Loucy (cell line): ENCODE measurements around the gene ARRDC1.
A peak's percentile ranks its signal among the peaks of the same experiment; 100 is the strongest.

Source experiments
- H2AFZ ChIP-seq: fragments of 200-600 bp; sonication (generic); 2 replicates; pipeline ENCODE4 v1.6.0; 2016; ENCODE audit warnings: antibody characterized with exemption, mild to moderate bottlenecking, low read length, moderate library complexity
- H3F3A ChIP-seq: fragments of 200-600 bp; 2 replicates; pipeline ENCODE4 v1.6.0; 2016; ENCODE audit warnings: antibody characterized with exemption, low read depth, mild to moderate bottlenecking
- H3K27me3 ChIP-seq: fragments of 200-600 bp; sonication (generic); 2 replicates; pipeline ENCODE4 v1.6.1; 2014; ENCODE audit warnings: low read length, mild to moderate bottlenecking; ENCODE audit not compliant: insufficient read depth, poor library complexity, severe bottlenecking
- H3K36me3 ChIP-seq: fragments of 200-600 bp; sonication (generic); 2 replicates; pipeline ENCODE4 v1.6.1; 2016; ENCODE audit warnings: low read length; ENCODE audit not compliant: insufficient read depth
- H3K4me1 ChIP-seq: fragments of 200-600 bp; sonication (generic); 2 replicates; pipeline ENCODE4 v1.5.1; 2014; ENCODE audit warnings: low read length, mild to moderate bottlenecking; ENCODE audit not compliant: insufficient read depth, poor library complexity, severe bottlenecking
- H3K4me2 ChIP-seq: fragments of 200-600 bp; sonication (generic); 2 replicates; pipeline ENCODE4 v1.6.0; 2014; ENCODE audit warnings: antibody characterized with exemption, low read length, low read depth, mild to moderate bottlenecking; ENCODE audit not compliant: poor library complexity, severe bottlenecking
- H3K4me3 ChIP-seq: fragments of 200-600 bp; sonication (generic); 2 replicates; pipeline ENCODE4 v1.5.1; 2014; ENCODE audit warnings: low read length, mild to moderate bottlenecking, mixed read lengths; ENCODE audit not compliant: poor library complexity, severe bottlenecking
- H3K79me2 ChIP-seq: fragments of 200-600 bp; sonication (generic); 2 replicates; pipeline ENCODE4 v1.6.1; 2014; ENCODE audit warnings: low read length; ENCODE audit not compliant: insufficient read depth
- H3K9ac ChIP-seq: fragments of 200-600 bp; sonication (generic); 2 replicates; pipeline ENCODE4 v1.6.0; 2014; ENCODE audit warnings: mild to moderate bottlenecking, low read depth, low read length, moderate library complexity; ENCODE audit not compliant: poor library complexity, severe bottlenecking
- H3K9me2 ChIP-seq: fragments of 200-600 bp; sonication (generic); replicated peaks from 2 replicates; pipeline ENCODE4 v1.6.1; 2016; ENCODE audit warnings: low read depth, low read length, mixed read lengths
- H3K9me3 ChIP-seq: fragments of 200-600 bp; sonication (generic); 2 replicates; pipeline ENCODE4 v1.6.1; 2014; ENCODE audit warnings: mild to moderate bottlenecking, antibody characterized with exemption, low read length, low read depth; ENCODE audit not compliant: insufficient read depth
- H4K20me1 ChIP-seq: fragments of 200-600 bp; sonication (generic); 2 replicates; pipeline ENCODE4 v1.6.0; 2014; ENCODE audit warnings: antibody characterized with exemption, low read length, mild to moderate bottlenecking; ENCODE audit not compliant: insufficient read depth, poor library complexity, severe bottlenecking
- EZH2phosphoT487 ChIP-seq: fragments of 200-600 bp; IDR thresholded peaks from 2 replicates; pipeline ENCODE4 v1.6.1; 2018; ENCODE audit warnings: antibody characterized with exemption, mild to moderate bottlenecking, moderate library complexity, borderline replicate concordance
- TF ChIP-seq, protein P1 (sequence below): fragments of 200-600 bp; sonication (generic); conservative IDR thresholded peaks from 2 replicates; pipeline ENCODE4 v1.5.1; 2014; ENCODE audit warnings: mild to moderate bottlenecking, antibody characterized with exemption, low read length

ARRDC1 gene

DNA sequence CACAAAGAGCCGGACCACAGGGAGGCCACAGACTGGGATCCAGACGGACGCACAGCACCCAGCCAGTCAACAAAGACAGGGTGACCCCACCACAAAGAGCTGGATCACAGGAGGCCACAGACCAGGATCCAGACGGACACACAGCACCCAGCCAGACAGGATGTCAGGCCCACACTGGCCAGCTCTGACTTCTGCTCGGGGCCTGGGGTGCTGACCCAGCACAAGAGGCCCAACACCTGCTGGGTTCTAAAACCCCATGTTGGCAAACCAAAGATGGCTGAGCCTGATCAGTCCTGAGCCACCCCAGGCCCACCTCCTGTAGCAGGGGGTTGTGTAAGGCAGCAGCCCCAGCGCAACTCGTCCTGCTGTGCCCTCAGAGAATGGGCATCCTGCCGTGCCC lies 21.5 kb upstream of the ARRDC1 start:
- Histone ChIP-seq H3F3A (no peaks in the 10 kb centered on the region), H3K36me3 (peaks cover 3% of the 10 kb centered on the region; the same call in 1 of the 2 replicates), H3K79me2 (peaks cover 19% of the 10 kb centered on the region)

DNA sequence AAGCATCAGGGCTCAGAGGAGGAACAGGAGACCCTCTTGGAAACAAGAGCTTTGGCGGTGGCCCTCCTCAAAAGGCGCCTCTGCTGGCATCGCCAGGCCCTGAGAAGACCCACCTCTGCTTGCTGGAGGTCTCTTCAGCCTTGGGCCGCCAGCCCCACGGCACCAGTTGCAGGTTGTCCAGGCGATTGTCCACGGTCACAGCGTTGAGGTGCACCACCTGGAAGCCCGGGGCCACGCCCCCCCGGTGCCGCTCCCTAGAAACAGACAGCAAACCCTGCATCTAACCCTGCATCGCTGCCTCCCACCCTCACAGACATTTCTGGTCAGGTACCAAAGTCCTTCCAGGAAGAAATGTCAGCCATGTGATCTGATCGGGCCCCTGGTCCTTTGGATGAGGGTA lies 18.6 kb upstream of the ARRDC1 start:
- no peak overlapping the region for H3K9ac ChIP-seq

More for the DNA sequence above, 21.5 kb upstream of the ARRDC1 start:
- Histone ChIP-seq H3K4me3 (no peak overlapping the region), H3K9me3 (no peaks in the 10 kb centered on the region), H2AFZ (no peak overlapping the region), H3K4me2 (no peak overlapping the region), H4K20me1 (peaks cover 7% of the 10 kb centered on the region), H3K9me2 (no peaks in the 10 kb centered on the region), H3K27me3 (no peaks in the 10 kb centered on the region), H3K4me1 (peaks cover 13% of the 10 kb centered on the region), H3K9ac (no peak overlapping the region)
- TF ChIP-seq, protein P1, sequence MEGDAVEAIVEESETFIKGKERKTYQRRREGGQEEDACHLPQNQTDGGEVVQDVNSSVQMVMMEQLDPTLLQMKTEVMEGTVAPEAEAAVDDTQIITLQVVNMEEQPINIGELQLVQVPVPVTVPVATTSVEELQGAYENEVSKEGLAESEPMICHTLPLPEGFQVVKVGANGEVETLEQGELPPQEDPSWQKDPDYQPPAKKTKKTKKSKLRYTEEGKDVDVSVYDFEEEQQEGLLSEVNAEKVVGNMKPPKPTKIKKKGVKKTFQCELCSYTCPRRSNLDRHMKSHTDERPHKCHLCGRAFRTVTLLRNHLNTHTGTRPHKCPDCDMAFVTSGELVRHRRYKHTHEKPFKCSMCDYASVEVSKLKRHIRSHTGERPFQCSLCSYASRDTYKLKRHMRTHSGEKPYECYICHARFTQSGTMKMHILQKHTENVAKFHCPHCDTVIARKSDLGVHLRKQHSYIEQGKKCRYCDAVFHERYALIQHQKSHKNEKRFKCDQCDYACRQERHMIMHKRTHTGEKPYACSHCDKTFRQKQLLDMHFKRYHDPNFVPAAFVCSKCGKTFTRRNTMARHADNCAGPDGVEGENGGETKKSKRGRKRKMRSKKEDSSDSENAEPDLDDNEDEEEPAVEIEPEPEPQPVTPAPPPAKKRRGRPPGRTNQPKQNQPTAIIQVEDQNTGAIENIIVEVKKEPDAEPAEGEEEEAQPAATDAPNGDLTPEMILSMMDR: no peak
- TF ChIP-seq EZH2phosphoT487: no peak

DNA sequence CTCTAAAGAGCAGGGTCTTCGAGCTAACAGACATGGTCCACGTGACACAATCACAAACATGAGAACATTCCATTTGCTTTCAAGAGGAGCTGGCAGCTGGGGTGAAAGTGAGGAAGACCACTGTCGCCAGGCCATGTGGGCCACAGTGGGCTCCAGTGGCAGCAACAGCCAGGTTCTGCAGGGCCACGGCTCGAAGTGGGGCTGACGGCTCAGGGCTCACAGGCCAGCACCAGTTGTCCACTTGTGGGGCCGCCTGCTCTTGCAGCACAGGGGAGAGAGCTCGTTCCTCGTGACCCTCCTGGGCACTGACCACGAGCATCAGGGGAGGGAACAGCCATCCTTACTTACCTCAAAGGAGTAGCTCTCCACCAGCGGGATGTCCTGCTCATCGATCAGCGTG lies 17.2 kb upstream of the ARRDC1 start:
- Histone ChIP-seq H3K79me2 (peaks cover 28% of the 10 kb centered on the region), H3K36me3 (no peaks in the 10 kb centered on the region), H4K20me1 (peaks cover 16% of the 10 kb centered on the region), H3K9me2 (no peaks in the 10 kb centered on the region), H2AFZ (no peak overlapping the region), H3K9ac (peak overlapping the region; percentile 76), H3F3A (no peaks in the 10 kb centered on the region), H3K4me1 (peaks cover 15% of the 10 kb centered on the region), H3K27me3 (no peaks in the 10 kb centered on the region), H3K4me3 (peak overlapping the region; percentile 84), H3K9me3 (no peaks in the 10 kb centered on the region), H3K4me2 (peak overlapping the region; percentile 80)
- no peak for TF ChIP-seq EZH2phosphoT487
- TF ChIP-seq, protein P1: no peak

More for the DNA sequence above, 18.6 kb upstream of the ARRDC1 start:
- peaks cover 15% of the 10 kb centered on the region for H3K4me1 ChIP-seq
- no peaks in the 10 kb centered on the region for H3K9me2 ChIP-seq
- H3K9me3 ChIP-seq: no peaks in the 10 kb centered on the region
- H3K4me3 ChIP-seq: no peak overlapping the region
- TF ChIP-seq EZH2phosphoT487: no peak
- TF ChIP-seq, protein P1: no peak
- H2AFZ ChIP-seq: no peak overlapping the region
- H4K20me1 ChIP-seq: peaks cover 16% of the 10 kb centered on the region
- H3K27me3 ChIP-seq: no peaks in the 10 kb centered on the region
- H3K79me2 ChIP-seq: peaks cover 28% of the 10 kb centered on the region
- H3F3A ChIP-seq: no peaks in the 10 kb centered on the region
- no peak overlapping the region for H3K4me2 ChIP-seq
- H3K36me3 ChIP-seq: peaks cover 3% of the 10 kb centered on the region; the same call in 1 of the 2 replicates
